GM12801 (cell line): ENCODE data around the gene U2AF2.

Source experiments
- CTCF ChIP-seq: IDR thresholded peaks from one replicate; pipeline ENCODE4 v1.5.1; 2011; ENCODE audit warnings: control low read depth; ENCODE audit not compliant: insufficient read length; ENCODE audit errors: extremely low read depth

The U2AF2 gene

GRCh38 chr19:55689411-55690108 lies 34.7 kb downstream of the U2AF2 start:
- no peak for TF ChIP-seq CTCF

GRCh38 chr19:55690109-55690768 lies 35.4 kb downstream of the U2AF2 start:
- no peak for TF ChIP-seq CTCF

- TF ChIP-seq CTCF, result no peak
Measured at GRCh38 chr19:55690769-55691545, 36.1 kb downstream of the U2AF2 start.

- TF ChIP-seq CTCF, result no peak
Measured at GRCh38 chr19:55691561-55692481, 37.0 kb downstream of the U2AF2 start.

GRCh38 chr19:55692681-55693081 lies 37.8 kb downstream of the U2AF2 start:
- no peak for TF ChIP-seq CTCF

GRCh38 chr19:55693336-55693974 lies 38.6 kb downstream of the U2AF2 start:
- no peak for TF ChIP-seq CTCF
